Vein endothelial cell (primary cell): ENCODE data around the gene SEC14L2. TPM values are rescaled to one million over a fixed set of nuclear protein-coding genes. Genes with fewer than 3 reads are reported as not detected.

Source experiments
- small RNA-seq: library from RNA; depleted of rRNA; stranded (forward); fragments of <200 nt; gene quantifications from one replicate; pipeline ENCODE3, GENCODE V24; 2012
- total RNA-seq: library from RNA; depleted of rRNA; stranded (reverse); fragments of >200 nt; gene quantifications from 2 replicates; pipeline ENCODE4 v1.2.3, GENCODE V29; 2012

Gene SEC14L2
- 26.8 and 34.2 TPM in 2 replicates for total RNA-seq

GRCh38 chr22:30396871-30397655, at the start of gene SEC14L2:
Gene SEC14L2 (plus strand): TSS chr22:30397018. CDS start chr22:30397117, 99 bp downstream.

GRCh38 chr22:30356449-30357235, 40.2 kb upstream of the SEC14L2 start, which contains the start of the genes CCDC157 and SF3A1:
Gene CCDC157 (plus strand): TSS chr22:30357007. CDS start chr22:30366001, 8,994 bp downstream.
Gene SF3A1 (minus strand): TSS chr22:30356894. CDS start chr22:30356792, 102 bp downstream.

GRCh38 chr22:30386960-30387827, 9.6 kb upstream of the SEC14L2 start, which contains the start of gene RNF215:
Gene RNF215 (minus strand): TSS chr22:30387411. CDS start chr22:30387313, 98 bp downstream.

GRCh38 chr22:30425616-30426387, 29.0 kb downstream of the SEC14L2 start, which contains the start of gene MTFP1:
Gene MTFP1 (plus strand): TSS chr22:30425768. CDS start chr22:30425880, 112 bp downstream.

GRCh38 chr22:30471616-30472318, 74.9 kb downstream of the SEC14L2 start, which contains the start of gene SEC14L3:
Gene SEC14L3 (minus strand): TSS chr22:30472017. CDS start chr22:30471958, 59 bp downstream.

Small RNAs within 50 kb of the gene (small RNA-seq; reads per million reads assigned to genes)
- gene AC004832.3 (not detected), gene RNU6-564P (not detected)

Other genes starting within 250 kb of the SEC14L2 start
- 0.19 and 0.33 TPM in 2 replicates for gene LIF, start 150.3 kb upstream of the SEC14L2 start, total RNA-seq
- gene OSM, start 130.2 kb upstream of the SEC14L2 start, total RNA-seq, result not detected in 2 replicates
- 8.9 and 10.8 TPM in 2 replicates for gene CASTOR1, start 107.5 kb upstream of the SEC14L2 start, total RNA-seq
- 12.6 and 15.4 TPM in 2 replicates for gene TBC1D10A, start 70.1 kb upstream of the SEC14L2 start, total RNA-seq
- 39.2 and 52.1 TPM in 2 replicates for gene SF3A1, start 40.1 kb upstream of the SEC14L2 start, total RNA-seq
- gene CCDC157, start 40.0 kb upstream of the SEC14L2 start, total RNA-seq, result 1.8 and 4.2 TPM in 2 replicates
- 22.4 and 23.5 TPM in 2 replicates for gene RNF215, start 9.6 kb upstream of the SEC14L2 start, total RNA-seq
- gene MTFP1, start 28.8 kb downstream of the SEC14L2 start, total RNA-seq, result 31.4 and 35.9 TPM in 2 replicates
- not detected in 2 replicates for gene SEC14L3, start 75.0 kb downstream of the SEC14L2 start, total RNA-seq
- gene SEC14L4, start 108.7 kb downstream of the SEC14L2 start, total RNA-seq, result not detected in 2 replicates
- 0.19 TPM in 1 of 2 replicates, not detected in the other for gene SEC14L6, start 149.7 kb downstream of the SEC14L2 start, total RNA-seq
- gene GAL3ST1, start 177.6 kb downstream of the SEC14L2 start, total RNA-seq, result not detected in 2 replicates
- 88.1 and 90.5 TPM in 2 replicates for gene PES1, start 194.9 kb downstream of the SEC14L2 start, total RNA-seq
- gene TCN2, start 210.2 kb downstream of the SEC14L2 start, total RNA-seq, result 58.1 and 70.2 TPM in 2 replicates
- gene SLC35E4, start 238.8 kb downstream of the SEC14L2 start, total RNA-seq, result 22.6 and 26.1 TPM in 2 replicates